Adipose tissue (tissue), 3 donors: ENCODE results near the gene CDKAL1. TPM values are rescaled to one million over a fixed set of nuclear protein-coding genes. Genes with fewer than 3 reads are reported as not detected.

ENCODE experiments used
- H3K27ac ChIP-seq: one replicate; pipeline ENCODE4 v1.5.1; 2013; ENCODE audit warnings: low read depth, low read length
- WGBS, 3 donors: extraction: QIAGEN DNeasy Blood & Tissue Kit; methylation state at CpG; one replicate each; pipeline ENCODE4 v1.1.7; 2013; 5-methylcytosine and 5-hydroxymethylcytosine counted together
- polyA plus RNA-seq, 3 donors: library from polyadenylated mRNA; stranded (reverse); fragments of 200-250 nt; gene quantifications; one replicate each; pipeline ENCODE4 v1.2.3, GENCODE V29; 2013
- donor health status: healthy with polysubstance abuse.
- donor health status: Bipolar disorder and iron deficiency.
- donor health status: healthy.

CDKAL1 gene
- polyA plus RNA-seq, 3 donors = 2.9 to 6.0 (median 3.6) TPM

GRCh38 chr6:20791074-20791473, 256.8 kb downstream of the CDKAL1 start:
- H3K27ac ChIP-seq = no peak overlapping the region
- WGBS, 3 donors = 92 to 96% (median 92%) methylated on average over 4 of the region's 4 CpGs

- 50 to 84% (median 71%) methylated on average over 2 of the region's 2 CpGs for WGBS, 3 donors
- no peak overlapping the region for H3K27ac ChIP-seq
Observed at GRCh38 chr6:20791944-20792343, 257.7 kb downstream of the CDKAL1 start.

GRCh38 chr6:20793174-20793573, 258.9 kb downstream of the CDKAL1 start:
- H3K27ac ChIP-seq = no peak overlapping the region
- WGBS, 3 donors = 77 to 79% (median 78%) methylated on average over 5 of the region's 5 CpGs

GRCh38 chr6:20797597-20797996, 263.3 kb downstream of the CDKAL1 start:
- 97 to 99% (median 97%) methylated on average over 7 of the region's 7 CpGs for WGBS, 3 donors
- no peak overlapping the region for H3K27ac ChIP-seq

GRCh38 chr6:20800229-20800628, 266.0 kb downstream of the CDKAL1 start:
- no peak overlapping the region for H3K27ac ChIP-seq

DNA sequence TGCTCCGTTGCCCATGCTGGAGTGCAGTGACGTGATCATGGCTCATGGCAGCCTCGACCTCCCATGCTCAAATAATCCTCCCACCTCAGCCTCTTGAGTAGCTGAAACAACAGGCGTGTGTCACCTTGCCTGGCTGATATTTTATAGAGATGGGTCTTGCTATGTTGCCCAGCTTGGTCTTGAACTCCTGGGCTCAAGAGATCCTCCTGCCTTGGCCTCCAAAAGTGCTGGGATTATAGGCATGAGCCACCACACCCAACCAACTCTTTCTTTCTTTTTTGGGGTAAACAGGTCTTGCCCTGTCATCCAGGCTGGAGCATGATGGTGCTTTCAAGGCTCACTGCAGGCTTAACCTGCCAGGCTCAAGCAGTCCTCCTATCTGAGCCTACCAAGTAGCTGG, 266.4 kb downstream of the CDKAL1 start:
- 94 to 98% (median 97%) methylated on average over 4 of the region's 4 CpGs for WGBS, 3 donors
- no peak overlapping the region for H3K27ac ChIP-seq

- 97 to 98% (median 98%) methylated on average over 3 of the region's 3 CpGs for WGBS, 3 donors
Observed at GRCh38 chr6:20801595-20801994, 267.3 kb downstream of the CDKAL1 start.

GRCh38 chr6:20802596-20802995, 268.3 kb downstream of the CDKAL1 start:
- no peak overlapping the region for H3K27ac ChIP-seq
- WGBS, 3 donors = 48 to 59% (median 57%) methylated on average over 1 of the region's 1 CpG

More at GRCh38 chr6:20801595-20801994, 267.3 kb downstream of the CDKAL1 start:
- no peak overlapping the region for H3K27ac ChIP-seq

- WGBS, 3 donors = 86 to 97% (median 96%) methylated on average over 1 of the region's 1 CpG
- no peak overlapping the region for H3K27ac ChIP-seq
Observed at GRCh38 chr6:20805021-20805420, 270.8 kb downstream of the CDKAL1 start.

GRCh38 chr6:20806669-20807068, 272.4 kb downstream of the CDKAL1 start:
- 59 to 98% (median 98%) methylated on average over 3 of the region's 3 CpGs for WGBS, 3 donors
- H3K27ac ChIP-seq = no peak overlapping the region

DNA sequence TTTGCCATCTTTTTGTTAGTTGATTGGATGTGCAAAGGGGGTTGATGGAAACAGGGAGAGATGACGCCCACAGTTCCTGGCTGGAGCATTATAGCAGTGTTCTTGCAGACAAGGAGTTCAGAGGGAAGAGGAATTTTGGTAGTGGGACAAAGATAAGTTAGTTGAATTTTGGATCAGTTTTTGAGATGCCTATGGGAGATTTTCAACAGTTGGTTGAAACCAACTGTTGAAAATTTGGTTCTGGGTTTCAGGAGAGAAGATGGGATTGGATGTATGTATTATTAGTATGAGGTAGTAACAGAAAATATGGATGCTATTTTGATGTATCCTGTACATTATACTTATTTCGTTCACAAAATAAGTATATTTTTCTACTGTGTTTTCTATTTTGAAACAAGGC, 274.2 kb downstream of the CDKAL1 start:
- WGBS, 3 donors = 89 to 94% (median 89%) methylated on average over 2 of the region's 2 CpGs
- H3K27ac ChIP-seq = no peak overlapping the region

- WGBS, 3 donors = 56 to 90% (median 73%) methylated on average over 2 of the region's 2 CpGs
- no peak overlapping the region for H3K27ac ChIP-seq
Observed at GRCh38 chr6:20808924-20809323, 274.7 kb downstream of the CDKAL1 start.

DNA sequence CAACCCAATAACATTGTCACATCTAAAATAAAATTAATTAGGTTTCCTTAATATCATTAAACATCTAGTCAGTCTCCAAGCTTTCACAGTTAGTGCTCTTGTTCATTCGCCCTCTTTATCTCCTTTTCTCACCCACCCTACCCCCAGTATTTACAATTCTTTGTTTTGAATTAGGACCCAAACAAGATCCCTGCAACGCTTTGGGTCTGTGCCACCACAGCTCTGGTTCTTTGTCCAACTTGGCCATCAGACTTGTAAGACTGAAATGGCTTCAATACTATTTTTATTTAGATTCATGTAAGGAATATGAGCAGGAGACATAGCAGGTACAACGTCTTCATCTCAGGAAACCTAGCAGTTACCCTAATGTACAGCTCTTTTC, 276.5 kb downstream of the CDKAL1 start:
- 75% methylated on average over 3 of the region's 3 CpGs for WGBS, 3 donors
- H3K27ac ChIP-seq = no peak overlapping the region

DNA sequence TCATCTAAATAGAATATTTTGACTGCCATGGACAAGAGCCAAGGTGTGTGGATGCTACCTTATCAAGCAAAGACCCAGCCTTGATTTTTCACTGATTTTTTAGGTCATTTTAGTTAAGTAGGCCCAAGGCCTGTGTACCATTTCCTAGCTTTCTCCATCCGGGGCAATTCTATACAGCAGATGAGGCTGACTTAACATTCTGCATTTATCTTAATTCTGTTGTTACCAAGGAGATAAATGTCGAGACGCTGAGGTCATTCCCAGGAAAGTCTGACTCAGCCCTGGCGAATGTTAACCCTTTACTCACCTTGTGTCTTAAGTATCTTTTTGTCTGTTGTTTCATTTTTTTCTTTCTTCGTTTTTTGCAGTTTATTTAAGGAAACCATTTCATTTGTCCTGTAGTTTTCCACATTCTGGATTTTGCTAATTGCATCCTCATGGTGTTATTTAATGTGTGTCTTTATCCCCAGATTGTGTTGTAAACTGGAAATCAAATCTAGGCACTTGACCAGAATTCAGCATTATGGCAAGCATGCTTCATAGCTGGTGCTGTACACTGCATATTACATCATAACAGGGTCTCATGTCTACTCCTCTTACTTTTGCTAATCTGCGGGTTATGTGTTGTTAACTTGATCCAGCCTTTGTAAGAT, 277.0 kb downstream of the CDKAL1 start:
- WGBS, 3 donors = 32 to 39% (median 36%) methylated on average over 6 of the region's 6 CpGs
- H3K27ac ChIP-seq = no peak overlapping the region

DNA sequence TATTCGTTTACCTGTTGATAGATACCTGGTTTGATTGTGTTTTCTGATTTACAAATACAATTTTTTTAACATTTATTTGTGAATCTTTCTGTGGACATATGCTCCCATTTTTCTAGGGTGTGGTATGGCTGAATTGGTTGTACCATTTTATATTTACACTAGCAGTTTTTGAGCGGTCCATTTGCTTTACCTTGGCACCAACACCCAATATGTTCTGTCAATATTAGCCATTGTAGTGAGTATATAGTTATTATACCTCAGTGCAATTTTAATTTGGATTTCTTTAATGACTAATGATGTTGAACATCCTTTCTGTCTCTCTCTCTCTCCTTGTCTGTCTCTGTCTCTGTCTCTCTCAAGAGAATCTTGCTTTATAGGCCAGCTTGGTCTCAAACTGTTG, 278.5 kb downstream of the CDKAL1 start:
- no peak overlapping the region for H3K27ac ChIP-seq
- WGBS, 3 donors = 79 to 98% (median 97%) methylated on average over 2 of the region's 2 CpGs

GRCh38 chr6:20814494-20814893, 280.2 kb downstream of the CDKAL1 start:
- WGBS, 3 donors = 98 to 99% (median 99%) methylated on average over 4 of the region's 4 CpGs
- no peak overlapping the region for H3K27ac ChIP-seq

GRCh38 chr6:20816126-20816525, 281.9 kb downstream of the CDKAL1 start:
- no peak overlapping the region for H3K27ac ChIP-seq
- WGBS, 3 donors = 0% methylated on average over 1 of the region's 1 CpG; no CpG with 5 or more reads in 2 of the 3 donors

DNA sequence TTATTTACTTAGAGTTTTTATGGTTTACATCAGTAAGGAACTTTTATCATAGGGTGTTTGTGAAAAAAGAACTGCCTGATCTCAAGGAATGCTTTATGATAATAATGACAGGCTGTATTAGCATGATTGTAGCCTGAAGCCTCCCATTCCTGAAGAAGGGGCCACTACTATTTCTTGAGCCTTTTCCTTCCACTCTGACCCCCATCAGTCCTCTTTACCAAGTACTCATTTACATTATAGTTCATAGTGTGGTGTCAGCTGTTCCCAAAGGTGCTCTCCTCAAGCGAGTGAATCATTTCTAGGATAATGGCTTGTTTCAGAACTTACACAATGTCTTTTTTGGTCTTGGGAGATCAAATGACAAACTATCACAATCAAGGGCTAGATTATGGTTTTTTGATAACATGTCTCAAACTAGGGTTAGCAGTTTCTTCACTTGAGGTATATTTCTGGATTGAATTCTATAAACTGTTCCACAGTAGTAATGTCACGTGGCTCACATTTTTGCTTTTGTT, 283.6 kb downstream of the CDKAL1 start:
- no peak overlapping the region for H3K27ac ChIP-seq
- WGBS, 3 donors = 93 to 94% (median 94%) methylated on average over 2 of the region's 2 CpGs

- 93 to 97% (median 96%) methylated on average over 7 of the region's 7 CpGs for WGBS, 3 donors
- no peak overlapping the region for H3K27ac ChIP-seq
Observed at GRCh38 chr6:20819774-20820400, 285.6 kb downstream of the CDKAL1 start.

DNA sequence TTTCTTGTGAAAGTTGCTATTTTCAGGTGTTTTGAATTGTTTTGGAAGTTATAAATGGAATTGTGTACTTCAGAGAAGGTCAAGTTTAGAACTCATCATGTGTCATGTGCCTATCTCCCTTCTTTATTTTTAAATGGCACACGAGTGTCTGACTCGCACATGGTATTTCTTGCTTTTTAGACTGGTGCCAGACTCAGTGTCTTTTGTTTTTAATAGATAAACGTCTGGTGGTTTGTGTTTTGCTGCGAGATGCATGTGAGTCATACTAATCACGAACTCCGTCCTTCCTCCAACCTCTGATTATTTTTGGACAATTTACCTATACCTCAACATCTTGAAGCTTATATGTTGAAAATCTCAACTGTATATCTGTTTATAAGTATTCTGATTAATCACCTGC, 292.1 kb downstream of the CDKAL1 start:
- 65 to 86% (median 78%) methylated on average over 6 of the region's 6 CpGs for WGBS, 3 donors
- H3K27ac ChIP-seq = no peak overlapping the region
